Stimulated activated CD4-positive, alpha-beta T cell treated with anti-CD3 and anti-CD28 coated beads, Interleukin-15, amount 100 ng/mL, for 1 hour (primary cell): ENCODE data around the gene SPP2.

ENCODE experiments used
- DNase-seq, 2 donors: peaks; one replicate each; pipeline ENCODE4 v3.0.0-alpha.2; 2020; ENCODE audit warnings: low read depth in 1 of 2, low spot score in 1 of 2

Gene SPP2

GRCh38 chr2:234050455-234051135 lies at the start of gene SPP2:
TSS of gene SPP2 (plus strand) at chr2:234050702. CDS start at chr2:234050787, 85 bp downstream.
- DNase-seq: no peak

DNA sequence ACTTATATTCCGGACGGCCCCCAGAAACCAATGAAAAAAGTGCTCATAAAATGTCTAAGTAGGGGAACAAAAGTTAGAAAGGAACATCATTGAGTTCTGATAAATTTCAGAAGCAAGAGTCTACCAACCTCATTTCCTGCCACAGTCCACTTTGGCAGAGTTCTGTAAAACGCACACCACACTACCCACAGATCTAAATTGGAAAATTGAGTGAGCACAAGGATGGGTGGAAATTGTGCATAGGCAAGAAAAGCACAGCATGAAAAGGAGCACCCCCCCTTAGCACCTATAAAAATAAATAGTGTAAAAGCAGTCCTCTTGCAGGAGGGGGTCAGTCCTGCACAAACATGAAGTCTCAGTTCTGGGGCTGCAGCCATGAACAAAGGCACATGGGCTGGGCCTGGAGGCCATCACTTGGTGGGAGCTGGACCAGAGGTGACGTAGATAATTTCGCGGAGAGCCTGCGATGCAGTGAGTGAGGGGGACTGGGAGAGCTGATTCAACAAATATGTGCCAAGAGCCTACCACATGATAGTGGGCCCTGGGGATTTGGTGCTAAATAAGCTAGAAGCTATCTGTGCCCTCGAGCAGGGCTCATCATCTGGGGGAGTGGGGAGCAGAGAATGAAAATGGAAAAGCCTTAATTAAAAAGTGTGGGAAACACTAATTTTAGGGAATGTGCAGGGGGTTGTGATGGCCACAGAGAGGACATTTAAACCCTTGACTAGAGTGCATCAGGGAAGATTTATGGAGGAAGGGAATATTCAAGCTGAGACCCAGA lies 48.9 kb upstream of the SPP2 start:
- no peak for DNase-seq

DNA sequence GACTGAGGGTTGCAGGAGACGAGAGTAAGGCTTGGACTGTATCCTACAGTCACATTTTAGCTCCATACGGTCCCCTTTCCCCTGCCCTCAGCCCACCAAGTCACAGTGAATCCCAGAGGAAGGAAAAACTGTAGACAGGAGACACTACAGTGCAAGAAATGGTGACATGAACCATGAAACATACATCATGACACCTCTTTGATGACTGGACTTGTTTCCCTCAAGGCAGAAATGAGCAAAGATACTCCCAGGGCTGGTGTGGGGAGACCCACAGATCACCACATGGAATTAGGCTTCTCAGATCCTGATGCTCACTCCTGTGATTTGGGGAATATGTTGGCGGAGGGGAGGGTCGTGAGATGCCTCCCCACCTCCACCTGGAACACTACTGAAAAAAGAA lies 48.2 kb upstream of the SPP2 start:
- no peak for DNase-seq

- no peak for DNase-seq
Observed at GRCh38 chr2:234003972-234004617, 46.4 kb upstream of the SPP2 start.

DNA sequence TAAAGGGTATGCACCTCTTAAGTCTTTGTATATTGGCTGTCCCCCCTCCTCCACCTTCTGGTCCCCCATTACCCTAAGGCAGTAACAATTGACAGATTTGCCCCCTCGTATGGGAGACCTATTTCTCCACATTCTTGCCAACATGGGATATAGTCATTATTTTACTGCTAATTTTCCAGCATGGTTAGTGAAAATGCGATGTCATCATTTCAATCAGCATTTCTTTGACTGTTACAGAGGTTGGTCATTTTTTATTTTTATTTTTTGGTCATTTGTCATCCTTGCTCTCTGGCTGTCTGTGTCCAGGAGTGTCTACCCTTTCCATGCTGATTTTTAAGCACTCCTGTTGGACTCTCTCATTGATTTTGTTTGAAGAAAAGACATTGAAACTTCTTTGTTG lies 45.4 kb upstream of the SPP2 start:
- DNase-seq: no peak

GRCh38 chr2:234006501-234006900 lies 44.0 kb upstream of the SPP2 start:
- no peak for DNase-seq

- no peak for DNase-seq
Observed at GRCh38 chr2:234014427-234014826, 36.1 kb upstream of the SPP2 start.

- DNase-seq: no peak
Observed at GRCh38 chr2:234015861-234016260, 34.6 kb upstream of the SPP2 start.

DNA sequence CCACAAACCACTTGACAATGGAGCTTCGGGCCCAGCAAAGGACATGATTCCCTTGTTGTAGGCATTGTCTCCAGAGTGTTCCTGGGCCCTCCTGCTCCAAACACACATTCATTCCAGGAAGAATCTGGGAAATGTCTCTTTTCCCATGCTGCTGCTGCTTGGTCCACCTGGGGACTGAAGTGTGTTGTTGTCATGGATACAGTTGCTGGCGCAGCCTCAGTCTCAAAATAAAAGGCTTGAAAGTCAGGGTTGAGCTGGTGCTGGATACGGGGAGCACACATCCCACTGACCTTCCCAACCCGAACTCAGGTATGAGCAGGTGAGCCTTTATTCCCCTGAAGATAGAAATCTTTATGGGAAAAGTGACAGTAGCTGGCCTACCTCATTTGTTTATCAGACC lies 30.6 kb upstream of the SPP2 start:
- DNase-seq: no peak

DNA sequence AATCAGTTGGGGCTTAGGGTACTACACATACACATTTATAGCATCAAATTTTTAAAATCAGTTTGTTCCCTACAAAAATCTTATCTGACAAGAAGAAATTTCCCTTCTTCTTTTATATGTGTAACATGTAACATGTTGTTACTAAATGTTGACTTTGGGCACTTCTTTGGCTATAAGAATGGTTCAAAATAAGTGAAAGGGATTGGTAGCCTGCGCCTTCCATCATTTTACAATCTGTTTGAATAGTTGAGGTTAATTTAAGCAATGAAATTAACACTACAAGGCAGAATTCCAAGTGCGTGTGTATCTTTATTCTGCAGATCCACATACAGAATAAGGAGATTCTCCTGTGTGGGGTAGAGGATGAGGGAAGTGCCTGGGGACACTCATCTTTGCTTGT lies 30.2 kb upstream of the SPP2 start:
- DNase-seq: no peak

GRCh38 chr2:234022424-234022823 lies 28.1 kb upstream of the SPP2 start:
- no peak for DNase-seq

DNA sequence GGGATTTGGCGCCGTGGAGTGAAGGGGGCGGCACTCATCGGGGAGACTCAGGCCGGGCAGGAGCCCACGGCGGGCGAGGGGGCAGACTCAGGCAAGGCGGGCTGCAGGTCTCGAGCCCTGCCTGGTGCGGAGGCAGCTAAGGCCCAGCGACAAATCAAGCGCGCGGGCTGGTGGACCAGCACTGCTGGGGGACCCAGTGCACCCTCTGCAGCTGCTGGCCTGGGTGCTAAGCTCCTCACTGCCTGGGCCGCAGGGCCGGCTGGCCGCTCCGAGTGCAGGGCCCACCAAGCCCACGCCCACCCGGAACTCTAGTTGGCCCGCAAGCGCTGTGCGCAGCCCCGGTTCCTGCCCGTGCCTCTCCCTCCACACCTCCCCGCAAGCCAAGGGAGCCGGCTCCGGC lies 26.2 kb upstream of the SPP2 start:
- no peak for DNase-seq

GRCh38 chr2:234025466-234025865 lies 25.0 kb upstream of the SPP2 start:
- DNase-seq: no peak

DNA sequence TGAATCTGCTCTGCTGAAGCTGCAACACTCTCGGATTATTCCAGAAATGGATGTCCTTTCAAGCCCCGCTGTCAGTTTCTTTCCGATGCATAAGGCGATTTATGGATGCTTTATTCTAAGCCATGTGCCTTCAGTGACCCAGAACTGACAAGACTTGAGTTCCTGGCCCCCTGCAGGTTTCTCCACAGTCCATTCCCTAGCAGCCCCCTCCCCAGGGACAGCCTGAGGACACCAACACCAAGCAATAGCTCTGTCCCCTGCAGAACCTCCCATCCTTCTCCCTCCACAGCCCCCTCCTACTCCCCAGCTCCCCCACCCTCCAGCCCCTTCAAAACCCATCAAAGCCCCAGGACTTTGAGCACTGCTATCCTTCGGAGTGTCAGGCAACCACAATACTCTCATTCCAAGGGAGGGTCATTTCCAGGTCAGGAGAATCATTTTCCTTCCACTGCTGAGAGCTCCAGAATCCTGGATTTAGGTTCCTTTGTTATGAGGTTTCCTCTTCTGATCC lies 24.6 kb upstream of the SPP2 start:
- no peak for DNase-seq

GRCh38 chr2:234026693-234027254 lies 23.7 kb upstream of the SPP2 start:
- no peak for DNase-seq

DNA sequence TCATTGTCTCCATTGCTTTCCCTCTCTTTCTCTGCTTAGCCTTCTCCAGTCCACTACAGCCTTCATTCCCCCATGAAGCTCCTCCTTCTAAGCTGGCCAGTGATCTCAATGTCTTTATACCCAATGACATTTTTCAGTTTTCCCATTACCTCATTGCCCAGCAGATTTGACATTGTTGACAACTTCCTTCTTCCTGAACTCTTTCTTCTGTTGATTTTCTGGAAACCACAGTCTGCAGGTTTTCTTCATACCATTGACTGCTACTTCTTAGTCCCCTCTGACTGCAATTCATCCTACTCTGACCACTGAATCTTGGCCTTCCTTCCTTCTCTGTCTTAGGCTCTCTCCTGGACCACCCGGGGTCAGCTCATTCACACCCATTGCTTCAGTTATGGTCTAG lies 22.9 kb upstream of the SPP2 start:
- DNase-seq: no peak

GRCh38 chr2:234029150-234029733 lies 21.3 kb upstream of the SPP2 start:
- no peak for DNase-seq

- no peak for DNase-seq
Observed at GRCh38 chr2:234031207-234031606, 19.3 kb upstream of the SPP2 start.

DNA sequence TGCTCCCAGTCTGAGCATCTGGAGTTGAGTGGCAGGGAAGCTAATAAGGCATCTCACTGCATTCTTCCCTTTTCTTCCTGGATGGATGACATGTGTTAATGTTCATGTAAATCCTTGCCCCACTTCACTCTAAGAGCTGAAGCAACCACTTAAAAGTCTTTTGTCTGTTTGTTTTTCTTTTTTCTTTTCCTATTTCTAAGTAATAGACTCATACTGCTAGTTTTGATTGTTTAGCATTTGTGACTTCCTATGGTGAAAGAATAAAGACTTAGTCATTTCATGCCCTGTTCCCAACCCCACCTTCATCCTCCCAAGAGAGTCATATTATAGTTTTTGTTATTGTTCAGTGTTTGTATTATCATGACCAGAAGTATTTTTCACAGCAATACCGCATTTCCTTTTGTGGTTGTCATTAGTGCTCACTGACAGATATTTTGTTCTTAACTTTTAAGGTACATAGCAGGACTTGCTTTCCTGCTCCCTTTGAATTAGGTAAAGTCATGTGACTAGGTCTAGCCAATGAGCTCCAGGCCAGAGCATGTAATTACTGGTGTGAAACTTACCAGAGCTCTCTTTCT lies 18.1 kb upstream of the SPP2 start:
- no peak for DNase-seq

DNA sequence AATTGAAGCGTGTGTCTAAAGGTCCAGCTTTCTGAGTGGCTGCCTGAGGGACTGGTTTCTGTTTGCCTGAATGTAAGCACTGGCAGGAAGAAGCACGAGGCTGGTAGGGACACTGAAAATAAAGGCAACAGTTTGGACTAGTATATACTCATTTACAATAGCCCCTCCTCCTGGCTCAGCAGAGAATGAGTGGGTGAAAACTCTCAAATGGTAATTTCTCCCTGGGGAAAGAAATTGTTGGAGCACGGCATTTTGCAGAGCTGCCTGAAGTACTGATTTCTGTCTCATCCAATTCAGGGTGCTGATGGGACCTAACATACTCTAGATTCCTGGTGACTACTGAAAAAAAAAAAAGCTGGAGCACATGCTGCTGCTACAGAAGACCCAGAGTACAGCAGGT lies 17.3 kb upstream of the SPP2 start:
- no peak for DNase-seq

DNA sequence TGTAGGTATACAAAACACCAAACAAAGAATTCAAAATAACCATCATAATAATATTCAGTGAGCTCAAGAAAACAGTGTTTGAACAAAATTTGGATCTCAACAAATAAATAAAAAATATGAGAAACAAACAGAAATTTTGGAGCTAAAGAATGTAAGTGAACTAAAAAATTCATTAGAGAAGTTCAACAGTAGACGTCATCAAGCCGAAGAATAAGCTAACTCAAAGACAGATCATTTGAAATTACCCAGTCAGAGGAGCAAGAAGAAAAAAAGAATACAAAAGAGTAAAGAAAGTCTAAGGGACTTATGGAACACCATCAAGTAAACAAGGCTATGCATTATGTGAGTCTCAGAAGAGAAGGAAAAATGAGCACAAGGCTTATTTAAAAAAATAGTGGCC lies 16.6 kb upstream of the SPP2 start:
- no peak for DNase-seq
